ENCODE results near the gene FKBP8.

- no peak for TF ChIP-seq CTCF (IDR thresholded peaks at IDR 0.05; ENCODE audit: low read depth, low read length)
- TF ChIP-seq EZH2phosphoT487 (IDR thresholded peaks at IDR 0.05; ENCODE audit: low read depth): no peak
These were observed 56.6 kb downstream of the FKBP8 start for GRCh38 chr19:18486746-18487145.
